AG04449 (cell line): ENCODE measurements around the gene FFAR3.
"Not testable (repeated sequence)": the region's sequence is repeated elsewhere in the genome, so short reads cannot be mapped to it uniquely, and the experiment has no call there.

Source experiments
- CTCF ChIA-PET: fragments of 350-600 bp; formaldehyde crosslinking; extraction: SDS; loops from one replicate; lab custom pipeline; 2021; ENCODE audit warnings: antibody characterized with exemption; lab: Yijun Ruan, JAX
- POLR2A ChIA-PET: fragments of 400-600, 350-600 bp; formaldehyde crosslinking; extraction: SDS; loops from one replicate; lab custom pipeline; 2020; ENCODE audit warnings: antibody characterized with exemption, inconsistent platforms; lab: Yijun Ruan, JAX
- DNase-seq: peaks from one replicate; pipeline ENCODE4 v3.0.0-alpha.2; 2010; ENCODE audit warnings: low read depth, low spot score
- H3K4me3 ChIP-seq: 2 replicates; pipeline ENCODE4 v1.5.1; 2011; ENCODE audit warnings: low read depth, mild to moderate bottlenecking, control low read depth, low read length
- CTCF ChIP-seq: IDR thresholded peaks from one replicate; pipeline ENCODE4 v1.5.1; 2011; ENCODE audit warnings: mild to moderate bottlenecking, moderate library complexity, low read length, control low read depth, inconsistent platforms; ENCODE audit not compliant: insufficient read depth; ENCODE audit errors: missing control alignments

The FFAR3 gene

GRCh38 chr19:35399948-35400772, 41.9 kb downstream of the FFAR3 start:
- CTCF ChIA-PET = no interaction called here
- TF ChIP-seq CTCF = no peak
- H3K4me3 ChIP-seq = no peak overlapping the region
- POLR2A ChIA-PET = no interaction called here
- DNase-seq = no peak

GRCh38 chr19:35400773-35401100, 42.5 kb downstream of the FFAR3 start:
- H3K4me3 ChIP-seq = no peak overlapping the region
- ChIA-PET POLR2A (no interaction called here), CTCF (no interaction called here)
- no peak for DNase-seq
- no peak for TF ChIP-seq CTCF

DNA sequence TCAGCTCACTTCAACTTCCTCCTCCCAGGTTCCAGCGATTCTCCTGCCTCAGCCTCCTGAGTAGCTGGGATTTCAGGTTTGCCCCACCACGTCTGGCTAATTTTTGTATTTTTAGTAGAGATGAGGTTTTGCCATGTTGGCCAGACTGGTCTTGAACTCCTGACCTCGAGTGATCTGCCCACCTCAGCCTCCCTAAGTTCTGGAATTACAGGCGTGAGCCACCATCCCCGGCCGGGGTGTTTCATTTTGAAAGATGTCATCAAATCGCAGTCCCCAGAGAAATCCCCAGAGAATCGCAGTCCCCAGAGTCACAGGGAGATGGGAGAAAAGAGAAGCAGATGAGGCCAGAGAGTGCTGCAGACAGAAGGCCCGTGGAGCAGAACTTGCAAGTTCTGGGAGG, 43.2 kb downstream of the FFAR3 start:
- CTCF ChIA-PET, POLR2A ChIA-PET, DNase-seq, H3K4me3 ChIP-seq: not testable (repeated sequence)

GRCh38 chr19:35403116-35403760, 45.0 kb downstream of the FFAR3 start:
- ChIA-PET CTCF (no interaction called here), POLR2A (no interaction called here)
- H3K4me3 ChIP-seq = no peak overlapping the region
- no peak for TF ChIP-seq CTCF
- no peak for DNase-seq

- no peak for TF ChIP-seq CTCF
- ChIA-PET CTCF (interaction anchor here (0.5 to 1.7 kb wide), 2 partner anchors 52 to 210 kb away, joined by 4 to 6 read pairs; no protein-coding TSS in a partner anchor), POLR2A (no interaction called here)
- peak; percentile 40 for DNase-seq
- H3K4me3 ChIP-seq = no peak overlapping the region
Measured at GRCh38 chr19:35404879-35405622, 46.8 kb downstream of the FFAR3 start.

DNA sequence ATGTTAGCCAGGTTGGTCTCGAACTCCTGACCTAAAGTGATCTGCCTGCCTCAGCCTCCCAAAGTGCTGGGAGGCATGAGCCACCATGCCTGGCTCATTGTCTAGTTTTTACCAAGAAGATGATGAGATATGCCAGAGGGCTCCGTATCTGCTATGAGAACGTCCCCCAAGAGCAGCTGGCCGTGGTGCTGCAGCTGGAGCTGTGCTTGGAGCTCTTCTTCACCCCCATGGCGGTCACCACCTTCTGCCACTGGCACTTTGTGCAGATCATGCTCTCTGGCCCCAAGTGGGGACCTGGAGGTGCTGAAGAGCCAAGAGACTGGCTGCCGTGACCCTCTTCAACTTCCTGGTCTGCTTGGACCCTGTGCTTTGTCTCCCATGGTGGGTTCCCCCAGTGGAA, 49.4 kb downstream of the FFAR3 start:
- no peak for DNase-seq
- ChIA-PET CTCF (no interaction called here), POLR2A (no interaction called here)
- no peak overlapping the region for H3K4me3 ChIP-seq
- no peak for TF ChIP-seq CTCF
